ENCODE results near the gene BICD1. TPM values are rescaled to one million over a fixed set of nuclear protein-coding genes. Genes with fewer than 3 reads are reported as not detected.

BICD1 gene
- total and polyA plus RNA-seq, 10 donors, result 8.5 to 62.9 (median 44.2) TPM

GRCh38 chr12:32366714-32367113 is 260.1 kb downstream of the BICD1 start:
- WGBS, 5 donors, result 92 to 96% (median 93%) methylated on average over 1 of the region's 1 CpG
- intact Hi-C loops (cut with DNase I; ENCODE audit: low total_unique reads), result loop anchor here (10.0 kb wide), 1 partner anchor 298 kb away; no protein-coding TSS in a partner anchor
- Histone ChIP-seq H3K9me3 (no peaks in the 10 kb centered on the region), H3K27me3 (replicated peaks in 1 of 7) (no peaks in the 10 kb centered on the region), H3K4me3 (no peak overlapping the region), H3K36me3 (peaks cover 0 to 9% (median 0%) of the 10 kb centered on the region in 6 donors), H3K4me1 (no peaks in the 10 kb centered on the region), H3K27ac (no peak overlapping the region)
- TF ChIP-seq POLR2A (IDR thresholded peaks at IDR 0.05), result no peak
- no peak for TF ChIP-seq POLR2AphosphoS5 (IDR thresholded peaks at IDR 0.05)
- TF ChIP-seq CTCF (IDR thresholded peaks at IDR 0.05 in 8 of 11, conservative IDR thresholded peaks at IDR 0.05 in 3 of 11), result no peak
- DNase-seq, result no peak

- H3K36me3 ChIP-seq, result peaks cover 0 to 9% (median 0%) of the 10 kb centered on the region in 6 donors
- H3K27me3 ChIP-seq (replicated peaks in 1 of 7), result no peaks in the 10 kb centered on the region
- no peaks in the 10 kb centered on the region for H3K9me3 ChIP-seq
- H3K4me1 ChIP-seq, result no peaks in the 10 kb centered on the region
- 94 to 97% (median 95%) methylated on average over 4 of the region's 4 CpGs for WGBS, 5 donors
- no peak overlapping the region for H3K27ac ChIP-seq
- H3K4me3 ChIP-seq, result no peak overlapping the region
- DNase-seq, result no peak
- intact Hi-C loops (cut with DNase I; ENCODE audit: low total_unique reads), result loop anchor here (10.0 kb wide), 1 partner anchor 297 kb away; no protein-coding TSS in a partner anchor
- TF ChIP-seq POLR2AphosphoS5 (IDR thresholded peaks at IDR 0.05), result no peak
- no peak for TF ChIP-seq POLR2A (IDR thresholded peaks at IDR 0.05)
- no peak for TF ChIP-seq CTCF (IDR thresholded peaks at IDR 0.05 in 8 of 11, conservative IDR thresholded peaks at IDR 0.05 in 3 of 11)
Observed at GRCh38 chr12:32367381-32367780, 260.7 kb downstream of the BICD1 start.

GRCh38 chr12:32369202-32369601 is 262.6 kb downstream of the BICD1 start:
- no peaks in the 10 kb centered on the region for H3K27me3 ChIP-seq (replicated peaks in 1 of 7)
- 45 to 75% (median 49%) methylated on average over 4 of the region's 4 CpGs for WGBS, 5 donors
- H3K4me1 ChIP-seq, result no peaks in the 10 kb centered on the region
- no peak for DNase-seq
- intact Hi-C loops (cut with DNase I; ENCODE audit: low total_unique reads), result loop anchor here (10.0 kb wide), 1 partner anchor 296 kb away; no protein-coding TSS in a partner anchor
- no peak overlapping the region for H3K27ac ChIP-seq
- peaks cover 0 to 9% (median 0%) of the 10 kb centered on the region in 6 donors for H3K36me3 ChIP-seq
- H3K9me3 ChIP-seq, result no peaks in the 10 kb centered on the region
- TF ChIP-seq CTCF (IDR thresholded peaks at IDR 0.05 in 8 of 11, conservative IDR thresholded peaks at IDR 0.05 in 3 of 11) (no peak), POLR2A (IDR thresholded peaks at IDR 0.05) (no peak), POLR2AphosphoS5 (IDR thresholded peaks at IDR 0.05) (no peak)
- no peak overlapping the region for H3K4me3 ChIP-seq

GRCh38 chr12:32377344-32378055 is 270.9 kb downstream of the BICD1 start:
- H3K36me3 ChIP-seq, result peaks cover 0 to 6% (median 0%) of the 10 kb centered on the region in 6 donors
- no peaks in the 10 kb centered on the region for H3K9me3 ChIP-seq
- no peak for DNase-seq
- WGBS, 5 donors, result 79 to 89% (median 85%) methylated on average over 12 of the region's 12 CpGs
- no peaks in the 10 kb centered on the region for H3K27me3 ChIP-seq (replicated peaks in 1 of 7)
- intact Hi-C loops (cut with DNase I; ENCODE audit: low total_unique reads), result no loop called here
- no peak overlapping the region for H3K27ac ChIP-seq
- H3K4me3 ChIP-seq, result no peak overlapping the region
- H3K4me1 ChIP-seq, result no peaks in the 10 kb centered on the region
- no peak for TF ChIP-seq CTCF (IDR thresholded peaks at IDR 0.05 in 8 of 11, conservative IDR thresholded peaks at IDR 0.05 in 3 of 11)
- TF ChIP-seq POLR2A (IDR thresholded peaks at IDR 0.05), result no peak
- no peak for TF ChIP-seq POLR2AphosphoS5 (IDR thresholded peaks at IDR 0.05)

All from spleen (tissue), 11 donors.